ENCODE data around the gene SYPL2.

SYPL2 gene

GRCh38 chr1:109447524-109447923, 18.8 kb upstream of the SYPL2 start:
- H2AFZ ChIP-seq (ENCODE audit: low read length): no peak overlapping the region
- no peaks in the 10 kb centered on the region for H3F3A ChIP-seq (ENCODE audit: insufficient read depth, low read length)
- no peak for TF ChIP-seq CTCF (IDR thresholded peaks at IDR 0.05; ENCODE audit: low read length)
- TF ChIP-seq EZH2 (IDR thresholded peaks at IDR 0.05; ENCODE audit: borderline replicate concordance, low read length): no peak
- no peak overlapping the region for H3K4me2 ChIP-seq (ENCODE audit: low read length)
- H3K9ac ChIP-seq (ENCODE audit: low read length): no peak overlapping the region
- no peaks in the 10 kb centered on the region for H3K9me2 ChIP-seq (ENCODE audit: low read depth, low read length)
- H3K36me3 ChIP-seq (ENCODE audit: insufficient read depth, low read length): no peaks in the 10 kb centered on the region
- H3K9me3 ChIP-seq (ENCODE audit: low read length): 0 out of 2 replicates have a peak, but pooled peaks cover 5% of the 10 kb centered on the region
- no peaks in the 10 kb centered on the region for H3K79me2 ChIP-seq (ENCODE audit: insufficient read depth, low read length)
- no peaks in the 10 kb centered on the region for H3K4me1 ChIP-seq (ENCODE audit: insufficient read depth, low read length, severe bottlenecking)
- no peak overlapping the region for H3K4me3 ChIP-seq (ENCODE audit: low read depth, low read length, poor library complexity, severe bottlenecking)
- no peak overlapping the region for H3K27ac ChIP-seq (ENCODE audit: low read depth, low read length, poor library complexity, severe bottlenecking)
- 0 out of 2 replicates have a peak, but pooled peaks cover 4% of the 10 kb centered on the region for H3K27me3 ChIP-seq (ENCODE audit: insufficient read depth, low read length)
- H4K20me1 ChIP-seq (ENCODE audit: insufficient read depth, low read length): no peaks in the 10 kb centered on the region

- Histone ChIP-seq H3K4me1 (ENCODE audit: insufficient read depth, low read length, severe bottlenecking) (no peaks in the 10 kb centered on the region), H3K79me2 (ENCODE audit: insufficient read depth, low read length) (no peaks in the 10 kb centered on the region), H3K4me3 (ENCODE audit: low read depth, low read length, poor library complexity, severe bottlenecking) (no peak overlapping the region), H3K4me2 (ENCODE audit: low read length) (no peak overlapping the region), H3K9me3 (ENCODE audit: low read length) (peaks cover 20% of the 10 kb centered on the region; the same call in 1 of the 2 replicates), H3K27me3 (ENCODE audit: insufficient read depth, low read length) (no peaks in the 10 kb centered on the region), H3K9ac (ENCODE audit: low read length) (no peak overlapping the region), H3K36me3 (ENCODE audit: insufficient read depth, low read length) (no peaks in the 10 kb centered on the region), H3F3A (ENCODE audit: insufficient read depth, low read length) (no peaks in the 10 kb centered on the region), H2AFZ (ENCODE audit: low read length) (no peak overlapping the region), H3K9me2 (ENCODE audit: low read depth, low read length) (no peaks in the 10 kb centered on the region), H3K27ac (ENCODE audit: low read depth, low read length, poor library complexity, severe bottlenecking) (no peak overlapping the region), H4K20me1 (ENCODE audit: insufficient read depth, low read length) (no peaks in the 10 kb centered on the region)
- TF ChIP-seq EZH2 (IDR thresholded peaks at IDR 0.05; ENCODE audit: borderline replicate concordance, low read length) (no peak), CTCF (IDR thresholded peaks at IDR 0.05; ENCODE audit: low read length) (no peak)
Measured at GRCh38 chr1:109454497-109455133, 11.7 kb upstream of the SYPL2 start.

- Histone ChIP-seq H3K27me3 (ENCODE audit: insufficient read depth, low read length) (no peaks in the 10 kb centered on the region), H3K4me2 (ENCODE audit: low read length) (no peak overlapping the region), H3K4me1 (ENCODE audit: insufficient read depth, low read length, severe bottlenecking) (no peaks in the 10 kb centered on the region), H3K9ac (ENCODE audit: low read length) (no peak overlapping the region), H3K4me3 (ENCODE audit: low read depth, low read length, poor library complexity, severe bottlenecking) (no peak overlapping the region), H3K9me3 (ENCODE audit: low read length) (peaks cover 17% of the 10 kb centered on the region; the same call in 1 of the 2 replicates), H3K36me3 (ENCODE audit: insufficient read depth, low read length) (no peaks in the 10 kb centered on the region), H4K20me1 (ENCODE audit: insufficient read depth, low read length) (no peaks in the 10 kb centered on the region), H3K79me2 (ENCODE audit: insufficient read depth, low read length) (no peaks in the 10 kb centered on the region), H2AFZ (ENCODE audit: low read length) (no peak overlapping the region), H3K9me2 (ENCODE audit: low read depth, low read length) (no peaks in the 10 kb centered on the region), H3F3A (ENCODE audit: insufficient read depth, low read length) (no peaks in the 10 kb centered on the region), H3K27ac (ENCODE audit: low read depth, low read length, poor library complexity, severe bottlenecking) (no peak overlapping the region)
- TF ChIP-seq EZH2 (IDR thresholded peaks at IDR 0.05; ENCODE audit: borderline replicate concordance, low read length) (no peak), CTCF (IDR thresholded peaks at IDR 0.05; ENCODE audit: low read length) (no peak)
Measured at GRCh38 chr1:109457819-109458218, 8.5 kb upstream of the SYPL2 start.
